Stimulated activated naive CD8-positive, alpha-beta T cell treated with anti-CD3 and anti-CD28 coated beads, Interleukin-15, amount 100 ng/mL, for 72 hours (primary cell): ENCODE data around the gene HSF2.
"Not testable (repeated sequence)": the region's sequence is repeated elsewhere in the genome, so short reads cannot be mapped to it uniquely, and the experiment has no call there.

Experiments
- ATAC-seq: fragments of 150-1000 bp; cut with Tn5 transposase; 2 replicates; pipeline ENCODE4 v1.10.0; 2021; ENCODE audit warnings: mild to moderate bottlenecking, moderate library complexity
- DNase-seq, 2 donors: peaks; one replicate each; pipeline ENCODE4 v3.0.0; 2021 to 2022
- H3K27ac Mint-ChIP-seq, 2 donors: one replicate each; pipeline ENCODE4 v1.8.0; 2022; ENCODE audit warnings: mild to moderate bottlenecking in 2 of 2, mixed read lengths in 2 of 2, moderate library complexity in 2 of 2
- H3K27me3 Mint-ChIP-seq: one replicate; pipeline ENCODE4 v1.8.0; 2022; ENCODE audit warnings: mixed read lengths
- H3K4me1 Mint-ChIP-seq: one replicate; pipeline ENCODE4 v1.8.0; 2022; ENCODE audit warnings: mild to moderate bottlenecking, mixed read lengths
- H3K4me3 Mint-ChIP-seq, 2 donors: one replicate each; pipeline ENCODE4 v1.8.0; 2022; ENCODE audit warnings: mild to moderate bottlenecking in 2 of 2, mixed read lengths in 2 of 2, moderate library complexity in 1 of 2
- H3K9me3 Mint-ChIP-seq, 2 donors: one replicate each; pipeline ENCODE4 v1.8.0; 2022; ENCODE audit warnings: mixed read lengths in 2 of 2

HSF2 gene

DNA sequence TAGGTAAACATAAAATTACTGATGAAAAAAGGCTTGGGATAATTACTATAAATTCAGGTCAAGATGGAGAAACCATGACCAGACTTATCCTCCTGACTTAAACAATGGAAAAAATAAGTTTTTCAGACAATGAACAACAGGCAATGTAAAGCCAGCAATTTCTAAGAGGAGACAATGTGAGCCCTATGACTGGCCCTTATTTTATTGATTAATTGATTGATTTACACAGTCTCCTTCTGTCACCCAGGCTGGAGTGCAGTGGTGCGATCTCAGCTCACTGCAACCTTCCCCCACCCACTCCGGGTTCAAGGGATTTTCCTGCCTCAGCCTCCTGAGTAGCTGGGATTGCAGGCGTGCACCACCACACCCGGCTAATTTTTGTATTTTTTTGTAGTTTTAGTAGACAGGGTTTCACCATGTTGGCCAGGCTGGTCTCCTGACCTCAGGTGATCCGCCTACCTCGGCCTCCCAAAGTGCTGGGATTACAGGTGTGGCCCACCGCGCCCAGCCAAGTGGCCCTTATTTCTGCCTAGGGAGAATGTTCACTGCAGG lies 60.5 kb downstream of the HSF2 start:
- H3K4me3 Mint-ChIP-seq: peak overlapping the region in 1 of 2 donors; percentile 45
- H3K27ac Mint-ChIP-seq: peak overlapping the region in 1 of 2 donors; percentile 54
- not testable (repeated sequence) for DNase-seq, H3K9me3 Mint-ChIP-seq, H3K27me3 Mint-ChIP-seq, ATAC-seq
- peaks cover 75% of the 10 kb centered on the region for H3K4me1 Mint-ChIP-seq

GRCh38 chr6:122461885-122462284 lies 62.4 kb downstream of the HSF2 start:
- peak overlapping the region in 1 of 2 donors; percentile 48 for H3K4me3 Mint-ChIP-seq
- no peaks in the 10 kb centered on the region for H3K27me3 Mint-ChIP-seq

DNA sequence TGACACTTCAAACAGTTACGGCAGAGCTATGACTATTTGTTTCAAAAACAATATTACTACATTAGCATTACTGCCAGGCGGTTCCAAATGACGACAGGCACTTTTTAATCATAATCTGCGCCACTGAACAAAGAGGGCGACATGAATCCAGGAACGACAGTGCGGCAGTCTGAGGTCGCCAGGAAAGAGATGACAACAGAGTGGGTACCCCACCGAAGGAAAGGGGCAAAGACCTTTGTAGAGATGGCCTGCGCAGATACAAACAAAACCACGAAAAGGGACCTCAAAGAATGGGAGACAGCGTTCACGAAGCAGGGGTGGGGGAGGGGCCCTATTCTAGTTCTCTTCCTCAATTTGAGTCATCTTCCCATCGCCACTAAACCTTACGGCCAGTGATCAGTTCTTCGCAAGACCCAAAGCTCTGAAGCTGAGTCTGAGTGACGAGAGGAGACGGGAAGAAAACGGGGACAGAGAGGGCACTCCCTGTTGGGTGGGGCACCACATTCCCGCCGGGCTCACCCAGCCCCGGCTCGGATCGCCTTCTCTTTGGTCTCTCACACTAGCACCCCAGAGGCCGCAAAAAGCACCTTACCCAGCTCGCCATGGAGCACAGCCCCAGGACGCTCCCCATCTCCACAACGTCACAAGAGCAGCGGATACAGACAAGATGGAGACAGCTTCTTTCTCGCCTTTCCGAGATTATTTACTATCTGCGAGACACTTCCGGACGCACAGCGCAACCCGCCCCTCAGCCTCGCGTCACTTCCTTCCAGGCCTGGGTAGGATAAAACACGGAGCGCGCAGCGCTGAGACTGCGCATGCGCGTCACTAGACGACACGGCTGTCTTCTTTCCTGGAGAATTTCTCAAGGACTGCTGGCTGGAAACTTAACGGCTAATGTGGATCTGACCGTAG lies 71.9 kb downstream of the HSF2 start, which contains the start of gene SERINC1:
Gene SERINC1, minus strand, starts transcription at position 701 of the 915 bp plus-strand sequence. Its CDS starts 70 bp downstream, at position 631.
- Mint-ChIP-seq H3K4me3 (peak within 1 kb of the TSS; percentile 93 to 99), H3K9me3 (no peaks in the 10 kb centered on the region), H3K27ac (peak within 1 kb of the TSS; percentile 99 to 100), H3K4me1 (peaks cover 38% of the 10 kb centered on the region), H3K27me3 (no peaks in the 10 kb centered on the region)
- ATAC-seq: peak; percentile 98
- DNase-seq: peak; percentile 84 to 89

More at GRCh38 chr6:122461885-122462284, 62.4 kb downstream of the HSF2 start:
- Mint-ChIP-seq H3K9me3 (no peaks in the 10 kb centered on the region), H3K27ac (no peak overlapping the region), H3K4me1 (peaks cover 89% of the 10 kb centered on the region)
- no peak for DNase-seq
- no peak for ATAC-seq

DNA sequence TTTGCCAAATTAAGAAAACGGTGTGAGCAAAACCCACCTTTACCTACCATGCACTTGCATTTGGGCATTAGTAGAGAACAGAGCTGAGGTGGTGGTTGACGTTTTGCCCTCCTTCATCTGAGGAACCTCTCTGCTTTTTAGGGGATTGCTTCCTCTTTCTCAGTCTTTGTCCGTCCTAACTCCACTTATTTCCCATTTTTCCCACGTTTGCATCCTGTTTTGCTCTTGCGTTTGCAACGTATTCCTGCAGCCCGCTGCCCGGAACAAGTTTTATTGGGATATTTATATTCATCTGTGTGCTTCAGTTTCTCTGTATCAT lies 72.5 kb downstream of the HSF2 start:
- no peaks in the 10 kb centered on the region for H3K9me3 Mint-ChIP-seq
- H3K27me3 Mint-ChIP-seq: no peaks in the 10 kb centered on the region
- H3K27ac Mint-ChIP-seq: peak overlapping the region; percentile 99 to 100
- ATAC-seq (peak; percentile 60), DNase-seq (no peak)
- peak overlapping the region; percentile 93 to 99 for H3K4me3 Mint-ChIP-seq
- H3K4me1 Mint-ChIP-seq: peaks cover 32% of the 10 kb centered on the region

DNA sequence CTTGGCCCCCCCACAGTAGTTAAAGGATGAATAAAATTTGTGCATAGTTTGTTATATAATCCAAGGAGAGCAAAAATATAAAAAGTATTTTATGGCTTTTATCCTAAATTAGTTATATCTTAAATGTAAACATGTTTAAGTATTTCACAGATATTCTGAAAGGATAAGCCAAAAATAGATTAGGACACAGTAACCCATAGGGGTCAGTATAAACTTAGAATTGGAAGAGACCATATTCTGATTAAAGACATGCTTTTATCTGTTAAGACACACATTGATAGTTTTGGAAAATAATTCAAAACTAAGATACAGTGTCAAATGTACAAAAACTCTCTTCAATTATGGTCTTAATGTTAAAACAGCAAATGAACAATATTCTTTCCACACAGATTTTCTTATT lies 76.7 kb downstream of the HSF2 start:
- Mint-ChIP-seq H3K9me3 (no peaks in the 10 kb centered on the region), H3K27me3 (no peaks in the 10 kb centered on the region), H3K4me1 (peaks cover 5% of the 10 kb centered on the region), H3K4me3 (no peak overlapping the region), H3K27ac (no peak overlapping the region)
- ATAC-seq (no peak), DNase-seq (no peak)

DNA sequence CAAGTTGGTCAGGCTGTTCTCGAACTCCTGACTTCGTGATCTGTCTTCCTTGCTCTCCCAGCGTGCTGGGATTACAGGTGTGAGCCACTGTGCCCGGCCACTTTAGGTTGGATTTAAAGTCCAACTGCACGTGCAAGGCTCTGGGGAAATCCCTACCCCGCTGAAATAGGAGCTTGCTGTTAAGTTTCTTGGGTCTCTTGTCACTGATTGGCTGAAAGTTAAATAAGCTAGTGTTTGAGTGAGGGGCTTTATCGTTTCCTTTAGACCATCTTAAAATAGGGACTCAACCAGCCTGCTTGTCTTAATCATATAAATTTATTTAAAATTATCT lies 83.3 kb downstream of the HSF2 start:
- ATAC-seq (no peak), DNase-seq (no peak)
- Mint-ChIP-seq H3K4me3 (no peak overlapping the region), H3K27me3 (no peaks in the 10 kb centered on the region), H3K27ac (no peak overlapping the region), H3K9me3 (no peaks in the 10 kb centered on the region), H3K4me1 (peaks cover 6% of the 10 kb centered on the region)
